ENCODE data around the gene ZFP36L2. TPM values are rescaled to one million over a fixed set of nuclear protein-coding genes. Genes with fewer than 3 reads are reported as not detected.

Gene ZFP36L2
- total and polyA plus RNA-seq, 9 of the 15 experiments (the other 6 are each of a cell fraction or from before 2014, with no cell fraction given): 4.1 to 60.6 (median 20.3) TPM

DNA sequence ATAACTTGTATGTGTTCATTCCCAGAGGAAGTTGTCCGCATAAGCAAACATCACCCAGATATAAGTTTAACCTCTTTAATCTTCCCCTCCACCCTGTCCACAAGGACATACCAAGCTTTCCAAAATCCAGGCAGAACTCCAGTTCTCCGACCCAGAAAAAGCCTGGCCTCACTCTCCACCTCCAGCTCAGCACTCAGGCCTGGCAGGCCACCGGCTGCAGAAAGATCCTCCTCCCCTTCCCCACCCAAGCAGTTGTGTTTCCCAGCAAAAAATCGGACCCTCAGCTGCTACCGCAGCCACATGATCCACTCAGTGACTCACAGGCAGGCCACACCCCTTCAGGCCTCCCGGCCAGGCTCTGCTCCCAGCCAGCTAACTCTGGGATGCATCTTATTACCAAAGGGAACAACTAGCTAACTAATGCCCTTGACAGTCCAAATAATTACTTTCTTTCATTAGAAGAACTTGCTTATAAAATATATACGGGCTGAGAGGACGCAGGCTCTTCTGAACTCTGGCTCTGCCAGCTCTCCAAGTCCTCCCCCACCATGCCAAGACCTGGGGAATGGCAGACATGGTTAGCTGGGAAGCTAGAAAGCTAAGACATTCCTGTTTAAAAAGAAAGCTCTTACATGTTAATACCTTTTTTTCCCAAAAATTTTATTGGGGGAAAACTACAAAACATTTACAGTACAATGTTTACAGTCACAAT, 4.5 kb downstream of the ZFP36L2 start (continued):
- TF ChIP-seq, protein P1, sequence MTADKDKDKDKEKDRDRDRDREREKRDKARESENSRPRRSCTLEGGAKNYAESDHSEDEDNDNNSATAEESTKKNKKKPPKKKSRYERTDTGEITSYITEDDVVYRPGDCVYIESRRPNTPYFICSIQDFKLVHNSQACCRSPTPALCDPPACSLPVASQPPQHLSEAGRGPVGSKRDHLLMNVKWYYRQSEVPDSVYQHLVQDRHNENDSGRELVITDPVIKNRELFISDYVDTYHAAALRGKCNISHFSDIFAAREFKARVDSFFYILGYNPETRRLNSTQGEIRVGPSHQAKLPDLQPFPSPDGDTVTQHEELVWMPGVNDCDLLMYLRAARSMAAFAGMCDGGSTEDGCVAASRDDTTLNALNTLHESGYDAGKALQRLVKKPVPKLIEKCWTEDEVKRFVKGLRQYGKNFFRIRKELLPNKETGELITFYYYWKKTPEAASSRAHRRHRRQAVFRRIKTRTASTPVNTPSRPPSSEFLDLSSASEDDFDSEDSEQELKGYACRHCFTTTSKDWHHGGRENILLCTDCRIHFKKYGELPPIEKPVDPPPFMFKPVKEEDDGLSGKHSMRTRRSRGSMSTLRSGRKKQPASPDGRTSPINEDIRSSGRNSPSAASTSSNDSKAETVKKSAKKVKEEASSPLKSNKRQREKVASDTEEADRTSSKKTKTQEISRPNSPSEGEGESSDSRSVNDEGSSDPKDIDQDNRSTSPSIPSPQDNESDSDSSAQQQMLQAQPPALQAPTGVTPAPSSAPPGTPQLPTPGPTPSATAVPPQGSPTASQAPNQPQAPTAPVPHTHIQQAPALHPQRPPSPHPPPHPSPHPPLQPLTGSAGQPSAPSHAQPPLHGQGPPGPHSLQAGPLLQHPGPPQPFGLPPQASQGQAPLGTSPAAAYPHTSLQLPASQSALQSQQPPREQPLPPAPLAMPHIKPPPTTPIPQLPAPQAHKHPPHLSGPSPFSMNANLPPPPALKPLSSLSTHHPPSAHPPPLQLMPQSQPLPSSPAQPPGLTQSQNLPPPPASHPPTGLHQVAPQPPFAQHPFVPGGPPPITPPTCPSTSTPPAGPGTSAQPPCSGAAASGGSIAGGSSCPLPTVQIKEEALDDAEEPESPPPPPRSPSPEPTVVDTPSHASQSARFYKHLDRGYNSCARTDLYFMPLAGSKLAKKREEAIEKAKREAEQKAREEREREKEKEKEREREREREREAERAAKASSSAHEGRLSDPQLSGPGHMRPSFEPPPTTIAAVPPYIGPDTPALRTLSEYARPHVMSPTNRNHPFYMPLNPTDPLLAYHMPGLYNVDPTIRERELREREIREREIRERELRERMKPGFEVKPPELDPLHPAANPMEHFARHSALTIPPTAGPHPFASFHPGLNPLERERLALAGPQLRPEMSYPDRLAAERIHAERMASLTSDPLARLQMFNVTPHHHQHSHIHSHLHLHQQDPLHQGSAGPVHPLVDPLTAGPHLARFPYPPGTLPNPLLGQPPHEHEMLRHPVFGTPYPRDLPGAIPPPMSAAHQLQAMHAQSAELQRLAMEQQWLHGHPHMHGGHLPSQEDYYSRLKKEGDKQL (CRISPR knock-in tag; IDR thresholded peaks at IDR 0.05; ENCODE audit: borderline replicate concordance): no peak
- TF ChIP-seq ZNF740 (CRISPR knock-in tag; IDR thresholded peaks at IDR 0.05): no peak
- TF ChIP-seq ZNF740 (tag; IDR thresholded peaks at IDR 0.05): no peak; a peak in 1 of 4 replicates
- no peak for TF ChIP-seq PRMT5 (CRISPR knock-in tag; IDR thresholded peaks at IDR 0.05)
- no peak; the same call in 1 of the 2 replicates for TF ChIP-seq PHTF2 (CRISPR knock-in tag; IDR thresholded peaks at IDR 0.05)
- no peak for TF ChIP-seq ZNF224 (CRISPR knock-in tag; IDR thresholded peaks at IDR 0.05)
- TF ChIP-seq, protein P2, sequence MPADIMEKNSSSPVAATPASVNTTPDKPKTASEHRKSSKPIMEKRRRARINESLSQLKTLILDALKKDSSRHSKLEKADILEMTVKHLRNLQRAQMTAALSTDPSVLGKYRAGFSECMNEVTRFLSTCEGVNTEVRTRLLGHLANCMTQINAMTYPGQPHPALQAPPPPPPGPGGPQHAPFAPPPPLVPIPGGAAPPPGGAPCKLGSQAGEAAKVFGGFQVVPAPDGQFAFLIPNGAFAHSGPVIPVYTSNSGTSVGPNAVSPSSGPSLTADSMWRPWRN (IDR thresholded peaks at IDR 0.05; ENCODE audit: low read depth): no peak
- TF ChIP-seq PHF21A (IDR thresholded peaks at IDR 0.05; ENCODE audit: borderline replicate concordance, low read depth): no peak
- TF ChIP-seq ZNF551 (CRISPR knock-in tag; IDR thresholded peaks at IDR 0.05): no peak
- TF ChIP-seq SMARCB1 (IDR thresholded peaks at IDR 0.05; ENCODE audit: insufficient read length, low read depth): no peak
- TF ChIP-seq TCF3 (CRISPR knock-in tag; IDR thresholded peaks at IDR 0.05): no peak
- TF ChIP-seq RCOR1 (IDR thresholded peaks at IDR 0.05; ENCODE audit: borderline replicate concordance in 1 of 2, low read depth in 2 of 2, low read length in 2 of 2): peak in 1 of 2 experiments; percentile 71; a peak in 1 of 4 replicates
- no peak for TF ChIP-seq E4F1 (CRISPR knock-in tag; IDR thresholded peaks at IDR 0.05; ENCODE audit: borderline replicate concordance)
- TF ChIP-seq MTA3 (IDR thresholded peaks at IDR 0.05; ENCODE audit: borderline replicate concordance): 0 out of 2 replicates have a peak, but pooled peaks have one; percentile 71
- TF ChIP-seq TRIM28 (IDR thresholded peaks at IDR 0.05): no peak
- TF ChIP-seq TBL1XR1 (IDR thresholded peaks at IDR 0.05; ENCODE audit: low read length in 2 of 2): peak in 1 of 2 experiments; percentile 47; a peak in 2 of 4 replicates
- TF ChIP-seq PML (IDR thresholded peaks at IDR 0.05; ENCODE audit: low read length): peak; percentile 69
- no peak for TF ChIP-seq FIP1L1 (IDR thresholded peaks at IDR 0.05; ENCODE audit: low read depth, low read length, poor library complexity, severe bottlenecking)

All from K562 (cell line).